ENCODE measurements around the gene RRAS2.

DNA sequence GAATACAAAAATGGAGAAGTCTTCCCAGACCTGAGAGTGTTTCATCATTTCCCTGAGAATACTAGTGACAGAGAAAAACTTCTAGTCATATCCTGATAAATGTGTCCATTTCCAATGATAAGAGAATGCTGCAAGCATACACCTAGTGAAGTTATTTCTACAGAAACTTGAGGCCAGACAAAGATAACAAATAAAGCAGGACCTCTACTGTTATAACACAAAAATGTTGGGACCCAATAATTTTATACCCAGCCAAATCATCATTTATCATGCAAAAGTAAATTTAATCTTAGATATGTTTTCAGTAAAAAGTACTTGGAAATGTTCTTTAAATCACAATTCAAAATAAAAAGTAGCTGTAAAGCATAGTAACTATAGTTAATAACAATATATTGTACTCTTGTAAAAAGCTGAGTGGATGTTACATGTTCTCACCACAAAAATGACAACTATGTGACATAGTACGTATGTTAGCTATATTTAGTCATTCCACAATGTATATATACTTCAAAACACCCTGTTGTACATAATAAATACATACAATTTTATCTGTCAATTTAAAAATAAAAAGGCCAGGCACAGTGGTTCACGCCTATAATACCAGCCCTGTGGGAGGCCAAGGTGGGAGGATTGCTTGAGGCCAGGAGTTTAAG lies 12.6 kb downstream of the RRAS2 start:
- TF ChIP-seq POLR2A (IDR thresholded peaks at IDR 0.05) = no peak
- TF ChIP-seq, protein P1, sequence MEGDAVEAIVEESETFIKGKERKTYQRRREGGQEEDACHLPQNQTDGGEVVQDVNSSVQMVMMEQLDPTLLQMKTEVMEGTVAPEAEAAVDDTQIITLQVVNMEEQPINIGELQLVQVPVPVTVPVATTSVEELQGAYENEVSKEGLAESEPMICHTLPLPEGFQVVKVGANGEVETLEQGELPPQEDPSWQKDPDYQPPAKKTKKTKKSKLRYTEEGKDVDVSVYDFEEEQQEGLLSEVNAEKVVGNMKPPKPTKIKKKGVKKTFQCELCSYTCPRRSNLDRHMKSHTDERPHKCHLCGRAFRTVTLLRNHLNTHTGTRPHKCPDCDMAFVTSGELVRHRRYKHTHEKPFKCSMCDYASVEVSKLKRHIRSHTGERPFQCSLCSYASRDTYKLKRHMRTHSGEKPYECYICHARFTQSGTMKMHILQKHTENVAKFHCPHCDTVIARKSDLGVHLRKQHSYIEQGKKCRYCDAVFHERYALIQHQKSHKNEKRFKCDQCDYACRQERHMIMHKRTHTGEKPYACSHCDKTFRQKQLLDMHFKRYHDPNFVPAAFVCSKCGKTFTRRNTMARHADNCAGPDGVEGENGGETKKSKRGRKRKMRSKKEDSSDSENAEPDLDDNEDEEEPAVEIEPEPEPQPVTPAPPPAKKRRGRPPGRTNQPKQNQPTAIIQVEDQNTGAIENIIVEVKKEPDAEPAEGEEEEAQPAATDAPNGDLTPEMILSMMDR (IDR thresholded peaks at IDR 0.05) = no peak
